H1 (cell line): Measurements from ENCODE around the gene FAM241B. TPM values are rescaled to one million over a fixed set of nuclear protein-coding genes. Genes with fewer than 3 reads are reported as not detected.

ENCODE experiments used
- CBX8 ChIP-seq: fragments of 300-800, 300-1000 bp; sonication (generic); IDR thresholded peaks from 2 replicates; pipeline ENCODE4 v1.7.1; 2016; ENCODE audit warnings: low read depth, low read length, borderline replicate concordance
- CHD2 ChIP-seq: IDR thresholded peaks from 2 replicates; pipeline ENCODE4 v1.6.1; 2012; ENCODE audit warnings: low read length, improper control_type of control experiment
- CHD7 ChIP-seq: fragments of 300-600 bp; sonication (generic); IDR thresholded peaks from 2 replicates; pipeline ENCODE4 v1.7.1; 2012; ENCODE audit warnings: low read length, moderate library complexity, mild to moderate bottlenecking, inconsistent platforms; ENCODE audit not compliant: insufficient replicate concordance
- GABPA ChIP-seq: IDR thresholded peaks from 2 replicates; pipeline ENCODE4 v1.6.1; 2011; ENCODE audit warnings: mild to moderate bottlenecking, low read length, moderate library complexity, borderline replicate concordance; ENCODE audit not compliant: insufficient read depth
- HDAC2 ChIP-seq, 2 experiments: fragments of 300-600 bp in 1 of 2; sonication (generic) in 1 of 2; IDR thresholded peaks; 2 replicates each; pipeline ENCODE4 v1.6.1; 2011 to 2012; ENCODE audit warnings: low read depth in 2 of 2, low read length in 2 of 2, mild to moderate bottlenecking in 2 of 2, moderate library complexity in 2 of 2, borderline replicate concordance in 1 of 2, inconsistent platforms in 1 of 2
- KDM4A ChIP-seq: IDR thresholded peaks from one replicate; pipeline ENCODE4 v1.7.1; 2012; ENCODE audit warnings: low read depth, mild to moderate bottlenecking, moderate library complexity, low read length, inconsistent platforms; ENCODE audit not compliant: severe bottlenecking
- MAFK ChIP-seq: IDR thresholded peaks from 2 replicates; pipeline ENCODE4 v1.6.1; 2012; ENCODE audit warnings: low read depth, mild to moderate bottlenecking, improper control_type of control experiment, low read length
- NANOG ChIP-seq: IDR thresholded peaks from 2 replicates; pipeline ENCODE4 v1.6.1; 2011; ENCODE audit warnings: low read length, low read depth, mild to moderate bottlenecking, inconsistent platforms; ENCODE audit not compliant: insufficient read depth, poor library complexity, severe bottlenecking
- RBBP5 ChIP-seq: IDR thresholded peaks from 2 replicates; pipeline ENCODE4 v1.7.1; 2012; ENCODE audit warnings: low read depth, mild to moderate bottlenecking, inconsistent platforms, low read length, moderate library complexity, borderline replicate concordance
- RXRA ChIP-seq: IDR thresholded peaks from 2 replicates; pipeline ENCODE4 v1.6.1; 2011; ENCODE audit warnings: low read depth, mild to moderate bottlenecking, low read length, moderate library complexity; ENCODE audit not compliant: insufficient read depth
- polyA plus RNA-seq, 7 experiments: library from polyadenylated mRNA; depleted of rRNA in 3 of 7; stranded (reverse) in 5 of 7; unstranded in 2 of 7; fragments of >200 nt in 5 of 7; fragments of 200-250 nt in 2 of 7; gene quantifications; 1 replicate in 5 of 7; 2 replicates in 1 of 7; 4 replicates in 1 of 7; pipeline versions ENCODE4 v1.2.1 to v1.2.3, GENCODE V29; 2011 to 2013; ENCODE audit warnings: missing spikeins in 2 of 7, mixed read lengths in 2 of 7
- total RNA-seq: library from RNA; stranded (reverse); fragmentation: NEBNext Ultra II Directional; extraction: Animal tissue kit (Norgen Biotek cat#: 25700); gene quantifications from 2 replicates; pipeline ENCODE4 v1.2.1, GENCODE V29; 2021
- TF ChIP-seq, protein P1 (sequence below): IDR thresholded peaks from 2 replicates; pipeline ENCODE4 v1.6.1; 2012; ENCODE audit warnings: inconsistent platforms

FAM241B gene
- total and polyA plus RNA-seq, 2 of the 8 experiments (the other 6 are each of a cell fraction or from before 2014, with no cell fraction given) = 19.3 to 30.1 TPM

DNA sequence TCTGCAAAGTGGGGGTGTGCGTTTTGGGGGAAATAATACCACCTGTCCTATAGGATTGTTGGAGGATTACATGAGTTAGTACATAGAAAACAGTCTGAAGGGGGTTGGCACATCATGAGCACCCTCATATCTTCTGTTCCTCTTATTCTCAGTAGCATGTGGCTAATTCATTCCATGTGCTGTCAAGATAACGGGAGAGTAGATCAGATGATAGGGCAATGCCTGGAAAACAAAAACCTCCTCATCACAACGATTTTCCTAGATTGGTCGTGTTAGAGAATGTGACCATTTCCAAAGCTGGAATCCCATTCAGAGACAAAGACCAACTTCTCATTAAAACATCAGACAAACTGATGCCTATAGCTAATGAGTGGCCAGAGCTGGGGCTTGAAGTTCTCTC lies 50.6 kb downstream of the FAM241B start (continued):
- TF ChIP-seq CHD7 (no peak), RXRA (no peak), HDAC2 (IDR thresholded peaks at IDR 0.05; ENCODE audit: borderline replicate concordance in 1 of 2, low read depth in 2 of 2, low read length in 2 of 2) (no peak), GABPA (no peak), KDM4A (no peak), CHD2 (no peak), NANOG (no peak), RBBP5 (no peak), CBX8 (no peak), MAFK (no peak)
- TF ChIP-seq, protein P1, sequence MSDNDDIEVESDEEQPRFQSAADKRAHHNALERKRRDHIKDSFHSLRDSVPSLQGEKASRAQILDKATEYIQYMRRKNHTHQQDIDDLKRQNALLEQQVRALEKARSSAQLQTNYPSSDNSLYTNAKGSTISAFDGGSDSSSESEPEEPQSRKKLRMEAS = no peak
